ENCODE data around the gene HOXA6. TPM values are rescaled to one million over a fixed set of nuclear protein-coding genes. Genes with fewer than 3 reads are reported as not detected.

Gene HOXA6
- 3.0 and 3.9 TPM in 2 replicates for total RNA-seq

DNA sequence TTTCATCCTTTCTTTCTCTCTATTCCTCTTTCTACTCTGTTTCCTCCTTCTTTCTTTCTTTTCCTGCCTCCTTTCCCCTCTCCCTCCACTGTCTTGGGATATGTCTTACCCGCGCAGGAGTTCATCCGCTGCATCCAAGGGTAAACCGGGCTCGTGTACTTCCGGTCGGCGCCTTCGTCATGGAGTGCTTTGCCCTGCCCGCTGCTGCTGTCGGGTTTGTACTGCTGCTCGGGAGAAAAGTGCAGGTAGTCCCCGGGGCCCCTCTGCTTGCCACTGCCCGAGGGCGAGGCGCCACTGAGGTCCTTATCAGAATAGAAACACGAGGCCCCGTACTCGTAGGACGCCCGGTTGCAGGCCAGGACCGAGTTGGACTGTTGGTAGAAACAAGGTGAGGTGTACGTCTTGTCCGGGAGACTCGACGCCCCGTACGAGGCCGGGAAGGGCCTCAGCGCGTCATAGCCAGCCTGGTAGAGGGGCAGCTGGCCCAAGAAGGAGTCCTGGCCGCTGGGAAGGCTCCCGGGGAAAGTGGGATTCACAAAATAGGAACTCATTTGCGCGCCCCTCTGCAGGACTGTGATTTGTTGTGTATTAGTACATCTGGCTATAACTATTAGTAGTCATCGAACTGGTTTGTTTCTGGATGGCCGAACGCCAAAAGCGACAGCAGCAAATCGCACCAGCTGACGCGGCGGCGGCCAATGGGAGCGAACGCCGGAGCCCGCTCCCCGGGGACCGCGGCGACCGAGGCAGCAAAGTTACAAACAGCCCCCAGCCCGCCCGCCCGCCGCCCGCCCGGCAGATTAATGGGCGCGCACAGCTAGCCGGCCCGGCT is at the start of gene HOXA6:
TSS of gene HOXA6 (minus strand) at position 576 of the 832 bp plus-strand sequence. CDS start at position 551, 25 bp downstream.

DNA sequence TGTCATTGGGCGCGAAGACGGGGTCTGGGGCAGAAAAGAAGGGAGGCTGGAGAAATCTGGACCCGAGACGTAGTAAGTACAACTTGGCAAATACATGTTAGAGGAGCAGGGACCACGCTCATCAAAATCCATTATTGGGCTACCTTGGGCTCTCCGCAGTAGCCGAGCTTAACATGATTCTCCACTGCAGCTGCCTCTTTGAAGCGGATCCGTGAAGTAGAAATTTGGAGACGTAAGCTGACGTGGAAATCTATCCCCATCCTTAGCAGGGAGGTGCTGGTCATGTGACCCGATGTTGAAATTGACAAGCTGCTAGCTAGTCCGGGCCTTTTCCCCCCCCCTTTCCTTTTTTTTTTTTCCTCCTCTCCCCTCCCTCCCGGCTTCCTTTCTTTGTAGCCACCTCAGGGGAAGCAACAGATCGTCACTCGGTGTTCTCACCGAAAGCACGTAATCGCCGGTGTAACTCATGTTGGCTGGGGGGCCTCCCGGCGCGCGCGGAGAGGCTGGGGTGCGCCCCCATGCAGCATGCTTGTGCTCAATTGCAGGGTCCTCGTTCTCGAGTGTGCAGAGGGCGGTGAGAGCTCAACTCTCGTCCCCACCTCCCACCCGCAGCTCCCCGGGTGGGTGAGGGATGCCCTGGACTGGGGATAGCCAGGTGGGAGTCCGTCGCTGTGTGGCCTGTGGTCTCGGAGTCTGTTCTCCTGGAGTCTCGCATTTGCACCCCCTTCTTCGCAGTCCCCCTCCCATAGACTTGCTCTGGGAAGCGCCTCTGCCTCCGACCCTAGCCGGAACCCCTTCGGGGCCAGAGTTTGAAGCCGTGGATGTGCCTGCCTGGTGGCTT is 37.7 kb upstream of the HOXA6 start, which contains the start of gene HOXA11:
TSS of gene HOXA11 (minus strand) at position 220 of the 841 bp plus-strand sequence. CDS start at position 132, 88 bp downstream.

DNA sequence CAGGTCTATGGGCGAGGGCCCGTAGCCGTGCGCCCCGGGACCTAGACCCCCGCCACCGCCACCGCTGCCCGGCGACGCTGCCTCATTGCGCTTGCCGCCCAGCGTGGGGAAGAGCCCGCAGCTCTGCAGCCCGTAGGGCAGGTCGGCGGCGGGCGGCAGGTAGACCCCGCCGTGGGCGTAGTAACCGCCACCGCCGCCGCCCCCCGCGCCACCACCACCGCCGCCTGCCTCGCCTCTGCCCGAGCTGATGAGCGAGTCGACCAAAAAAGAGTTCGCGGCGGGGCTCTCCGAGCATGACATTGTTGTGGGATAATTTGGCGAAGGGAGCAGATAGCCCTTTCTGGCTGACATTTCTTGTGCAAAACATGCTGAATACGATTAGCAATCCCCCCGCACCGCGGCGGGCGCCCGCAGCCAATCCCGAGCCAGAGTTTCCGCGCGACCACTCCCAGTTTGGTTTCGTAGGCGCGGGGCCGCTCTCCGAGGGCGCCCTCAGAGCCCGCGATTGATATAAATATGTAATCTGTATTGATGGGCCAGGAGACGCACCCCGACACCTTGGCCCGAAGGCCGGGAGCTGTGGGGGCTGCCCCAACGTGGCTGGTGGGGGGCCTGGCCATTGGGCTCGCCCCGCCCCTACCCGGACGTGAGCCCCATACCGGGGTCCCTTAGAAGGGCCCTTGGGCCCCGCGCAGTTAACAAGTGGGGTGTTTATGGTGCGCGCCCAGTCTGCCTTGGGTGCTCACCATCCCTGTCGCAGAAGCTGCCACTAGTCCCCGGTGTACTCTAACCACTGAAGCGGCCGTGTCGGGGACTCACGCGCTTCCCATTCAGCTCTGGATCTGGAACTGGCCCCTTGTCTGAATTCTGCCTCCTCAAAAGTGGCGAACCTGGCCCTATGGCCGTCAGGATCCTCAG is 26.6 kb upstream of the HOXA6 start, which contains the start of gene HOXA10:
TSS of gene HOXA10 (minus strand) at position 365 of the 918 bp plus-strand sequence. CDS start at position 351, 14 bp downstream.

DNA sequence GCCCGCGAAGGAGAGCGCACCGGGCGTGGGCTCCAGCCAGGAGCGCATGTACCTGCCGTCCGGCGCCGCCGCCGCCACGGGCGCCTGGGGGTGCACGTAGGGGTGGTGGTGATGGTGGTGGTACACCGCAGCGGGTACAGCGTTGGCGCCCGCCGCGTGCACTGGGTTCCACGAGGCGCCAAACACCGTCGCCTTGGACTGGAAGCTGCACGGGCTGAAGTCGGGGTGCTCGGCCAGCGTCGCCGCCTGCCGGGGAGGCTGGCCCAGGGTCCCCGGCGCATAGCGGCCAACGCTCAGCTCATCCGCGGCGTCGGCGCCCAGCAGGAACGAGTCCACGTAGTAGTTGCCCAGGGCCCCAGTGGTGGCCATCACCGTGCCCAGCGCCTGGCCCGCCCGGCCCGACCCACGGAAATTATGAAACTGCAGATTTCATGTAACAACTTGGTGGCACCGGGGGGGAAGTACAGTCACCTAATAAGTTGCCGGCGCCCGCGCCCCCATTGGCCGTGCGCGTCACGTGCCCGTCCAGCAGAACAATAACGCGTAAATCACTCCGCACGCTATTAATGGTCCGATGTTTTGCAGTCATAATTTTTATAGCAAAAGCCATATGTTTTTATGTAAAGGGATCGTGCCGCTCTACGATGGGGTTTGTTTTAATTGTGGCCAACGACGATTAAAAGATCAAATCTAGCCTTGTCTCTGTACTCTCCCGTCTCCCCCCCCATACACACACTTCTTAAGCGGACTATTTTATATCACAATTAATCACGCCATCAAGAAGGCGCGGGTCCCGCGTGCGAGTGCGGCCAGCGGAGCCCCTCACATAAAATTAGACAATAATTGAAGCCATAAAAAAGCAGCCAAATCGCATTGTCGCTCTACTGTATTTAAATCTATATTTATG is 17.8 kb upstream of the HOXA6 start, which contains the start of gene HOXA9:
TSS of gene HOXA9 (minus strand) at position 449 of the 907 bp plus-strand sequence. CDS start at position 369, 80 bp downstream.

DNA sequence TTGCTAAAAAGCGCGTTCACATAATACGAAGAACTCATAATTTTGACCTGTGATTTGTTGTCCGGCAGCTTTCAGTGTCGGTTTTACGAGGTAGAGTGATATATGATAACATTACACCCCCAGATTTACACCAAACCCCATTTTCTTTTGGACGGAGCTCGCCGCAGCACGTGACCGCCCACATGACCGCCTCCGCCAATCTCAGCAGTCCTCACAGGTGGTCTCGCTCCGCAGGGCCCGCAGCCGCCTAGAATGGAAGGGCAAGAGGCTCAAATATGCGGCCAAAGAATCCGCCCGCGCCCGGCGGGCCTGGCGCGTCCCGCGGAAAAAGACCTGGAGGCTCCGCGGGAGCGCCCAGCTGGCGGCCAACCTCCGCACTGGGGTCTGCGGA is 8.9 kb upstream of the HOXA6 start, which contains the start of gene HOXA7:
TSS of gene HOXA7 (minus strand) at position 168 of the 391 bp plus-strand sequence. CDS start at position 38, 130 bp downstream.

DNA sequence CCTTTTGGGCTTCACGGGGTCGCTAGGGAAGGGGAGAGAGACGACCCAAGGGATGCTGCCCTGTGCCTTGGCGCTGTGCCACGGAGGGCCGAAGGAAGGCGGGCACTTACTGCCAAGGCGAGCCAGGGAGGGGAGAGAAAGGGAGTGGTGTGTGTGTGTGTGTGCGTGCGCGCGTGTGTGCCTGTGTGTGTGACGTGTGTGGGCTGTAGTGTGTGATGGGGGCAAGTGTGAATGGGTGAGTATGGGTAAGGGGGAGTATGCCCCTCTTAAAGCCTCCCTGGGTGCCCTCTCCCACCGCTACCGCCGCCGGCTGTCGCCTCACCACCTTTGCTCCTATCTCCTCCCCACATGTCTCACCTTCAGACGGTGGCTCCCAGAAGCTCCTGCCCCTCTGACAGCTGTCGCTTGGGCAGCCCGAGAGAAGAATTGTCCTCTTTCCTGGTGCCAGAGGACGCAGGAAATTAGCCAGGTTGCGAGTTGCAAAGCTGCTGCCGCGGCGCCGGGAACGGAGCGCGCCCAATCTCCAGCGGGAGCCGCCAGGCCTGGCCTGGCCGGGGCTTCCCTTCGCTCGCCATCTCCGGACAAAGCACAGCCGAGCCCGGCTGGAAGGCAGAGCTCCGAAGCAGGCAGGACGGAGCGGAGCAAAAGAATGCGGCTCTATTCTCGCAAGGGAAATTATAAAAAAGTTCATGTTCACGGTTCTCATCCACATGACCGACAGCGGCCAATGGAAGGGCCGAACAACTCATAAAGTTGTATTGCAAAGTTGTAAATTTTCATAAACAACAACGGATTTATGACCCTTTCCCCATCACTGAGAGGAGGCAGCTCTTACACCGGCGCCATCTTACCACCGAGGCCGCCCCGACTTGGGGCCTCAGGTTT is 4.6 kb upstream of the HOXA6 start, which contains the start of gene HOXA3:
TSS of gene HOXA3 (minus strand) at position 653 of the 885 bp plus-strand sequence. CDS start 41,943 bp downstream, outside the sequence.

GRCh38 chr7:27143023-27143949 is 4.3 kb downstream of the HOXA6 start, which contains the start of gene HOXA5:
Gene HOXA5, minus strand, starts transcription at chr7:27143681. Its CDS starts 74 bp downstream, at chr7:27143607.

GRCh38 chr7:27130540-27131389 is 16.8 kb downstream of the HOXA6 start, which contains the start of gene HOXA4:
Gene HOXA4, minus strand, starts transcription at chr7:27130757. Its CDS starts 24 bp downstream, at chr7:27130733.

GRCh38 chr7:27102581-27103442 is 44.8 kb downstream of the HOXA6 start, which contains the start of gene HOXA2:
Gene HOXA2, minus strand, starts transcription at chr7:27102683. Its CDS starts 183 bp downstream, at chr7:27102500.

DNA sequence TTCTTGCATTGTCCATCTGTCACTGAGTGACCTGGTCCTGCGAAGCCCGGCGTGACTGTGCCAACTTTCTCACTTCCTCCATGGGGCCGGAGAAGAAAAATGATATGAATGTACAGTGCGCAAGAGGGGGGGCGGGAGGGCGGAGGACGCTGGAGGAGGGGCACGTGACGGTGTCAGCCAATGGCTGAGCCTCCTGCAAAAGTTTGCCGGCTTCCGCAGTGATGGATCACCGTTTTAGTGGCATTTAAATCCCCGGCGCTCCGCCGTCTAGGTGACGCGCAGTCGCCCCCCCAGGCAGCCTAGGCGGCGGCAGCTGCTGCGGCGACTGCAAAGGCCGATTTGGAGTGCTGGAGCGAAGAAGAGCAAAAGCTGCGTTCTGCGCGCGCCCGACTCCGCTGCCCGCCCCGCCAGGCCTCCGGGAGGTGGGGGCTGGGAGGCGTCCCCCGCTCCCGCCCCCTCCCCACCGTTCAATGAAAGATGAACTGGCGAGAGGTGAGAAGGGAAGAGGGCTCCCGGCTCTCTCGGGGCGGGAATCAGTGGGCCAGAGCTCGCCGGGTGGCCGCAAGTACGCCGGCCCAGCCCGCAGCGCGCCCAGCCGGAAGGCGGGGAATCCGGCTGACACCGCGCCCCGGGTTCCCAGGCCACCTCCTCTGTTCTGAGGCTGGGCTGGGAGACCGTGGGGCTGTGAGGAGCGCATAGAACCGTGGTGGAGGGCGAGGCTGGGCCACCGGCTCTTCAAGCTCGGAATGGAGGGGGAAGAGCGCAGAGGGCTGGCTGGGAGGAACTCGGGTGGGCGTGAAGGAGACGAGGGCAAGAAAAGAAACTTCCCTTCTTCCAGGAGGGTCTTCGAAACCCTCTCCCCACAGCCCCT is 51.4 kb downstream of the HOXA6 start, which contains the start of gene HOXA1:
TSS of gene HOXA1 (minus strand) at position 104 of the 871 bp plus-strand sequence. CDS start at position 16, 88 bp downstream.

Other genes with a start within 250 kb of the HOXA6 start
- 0.45 and 1.0 TPM in 2 replicates for gene HOXA1, start 51.8 kb downstream of the HOXA6 start, total RNA-seq
- gene HOXA2, start 45.1 kb downstream of the HOXA6 start, total RNA-seq = 1.3 and 1.5 TPM in 2 replicates
- 2.2 and 3.1 TPM in 2 replicates for gene HOXA4, start 17.0 kb downstream of the HOXA6 start, total RNA-seq
- 30.6 and 36.8 TPM in 2 replicates for gene HOXA5, start 4.1 kb downstream of the HOXA6 start, total RNA-seq
- gene HOXA3, start 4.8 kb upstream of the HOXA6 start, total RNA-seq = 1.3 and 2.9 TPM in 2 replicates
- 3.9 and 4.2 TPM in 2 replicates for gene HOXA7, start 8.9 kb upstream of the HOXA6 start, total RNA-seq
- gene HOXA9, start 17.8 kb upstream of the HOXA6 start, total RNA-seq = 1.5 and 4.0 TPM in 2 replicates
- not detected in 2 replicates for gene HOXA10, start 26.5 kb upstream of the HOXA6 start, total RNA-seq
- gene HOXA11, start 37.5 kb upstream of the HOXA6 start, total RNA-seq = not detected in 2 replicates
- not detected in 2 replicates for gene HOXA13, start 52.3 kb upstream of the HOXA6 start, total RNA-seq
- gene EVX1, start 95.0 kb upstream of the HOXA6 start, total RNA-seq = not detected in 2 replicates